HCT116 (cell line): ENCODE measurements around the gene ZNF750. TPM values are rescaled to one million over a fixed set of nuclear protein-coding genes. Genes with fewer than 3 reads are reported as not detected.

Source experiments
- ATAC-seq: fragments of 200-7000 bp; cut with Tn5 transposase; 2 replicates; pipeline ENCODE4 v1.9.1; 2020; ENCODE audit warnings: mild to moderate bottlenecking, moderate library complexity
- BruUV-seq: library from RNA; stranded (reverse); fragments of 400-500 nt; replicated peaks from 2 replicates; lab custom pipeline; 2021; lab: Mats Ljungman, UMichigan
- CTCF ChIA-PET: fragments of 300-600 bp; sonication (Branson Sonifier 250); formaldehyde crosslinking; loops from one replicate; lab custom pipeline; 2021; ENCODE audit warnings: antibody characterized with exemption; lab: Charles Lee
- POLR2A ChIA-PET: fragments of 300-600, 350-600 bp; sonication (Branson Sonifier 250); formaldehyde crosslinking; loops from one replicate; lab custom pipeline; 2021; ENCODE audit warnings: antibody characterized with exemption; lab: Charles Lee
- RAD21 ChIA-PET, 2 experiments: fragments of 300-600 bp; sonication (Branson Sonifier 250); formaldehyde crosslinking; loops; one replicate each; lab custom pipeline; 2023; ENCODE audit warnings: low total read pairs in 2 of 2; ENCODE audit not compliant: uncharacterized antibody in 2 of 2, unreplicated experiment in 2 of 2, low non-redundant PET in 1 of 2; lab: Charles Lee
- DNase-seq: peaks from one replicate; pipeline ENCODE4 v3.0.0-alpha.2; 2010; ENCODE audit warnings: low read depth, low spot score
- H2AFZ ChIP-seq: fragments of 200-600 bp; shearing (Covaris generic), sonication (generic); 2 replicates; pipeline ENCODE4 v1.6.1; 2017; ENCODE audit warnings: low read depth, mixed run types, mixed read lengths, antibody characterized with exemption, low read length; ENCODE audit not compliant: poor library complexity, severe bottlenecking
- H3K27ac ChIP-seq: 2 replicates; pipeline ENCODE4 v1.5.1; 2012; ENCODE audit warnings: low read depth, low read length
- H3K27me3 ChIP-seq: fragments of 200-600 bp; sonication (generic); 2 replicates; pipeline ENCODE4 v1.6.1; 2016; ENCODE audit warnings: mixed run types, low read length, mixed read lengths; ENCODE audit not compliant: insufficient read depth
- H3K36me3 ChIP-seq, 2 experiments: fragments of 200-500 bp in 1 of 2; fragments of 200-600 bp in 1 of 2; sonication (Bioruptor generic) in 1 of 2; sonication (generic) in 1 of 2; 2 replicates each; pipeline versions ENCODE4 v1.5.1 to v1.6.1; 2014 to 2016; ENCODE audit warnings: low read length in 2 of 2, inconsistent platforms in 1 of 2, mixed read lengths in 1 of 2, mixed run types in 1 of 2; ENCODE audit not compliant: insufficient read depth in 2 of 2, control insufficient read depth in 1 of 2
- H3K4me1 ChIP-seq, 2 experiments: fragments of 200-600 bp in 1 of 2; sonication (generic) in 1 of 2; 2 replicates each; pipeline versions ENCODE4 v1.5.1 to v1.6.1; 2012 to 2017; ENCODE audit warnings: low read length in 2 of 2, inconsistent platforms in 1 of 2, mild to moderate bottlenecking in 1 of 2, mixed read lengths in 1 of 2, mixed run types in 1 of 2, moderate library complexity in 1 of 2; ENCODE audit not compliant: insufficient read depth in 2 of 2, control insufficient read depth in 1 of 2
- H3K4me2 ChIP-seq: fragments of 200-600 bp; sonication (generic); 2 replicates; pipeline ENCODE4 v1.6.1; 2017; ENCODE audit warnings: mixed run types, low read length, mixed read lengths
- H3K4me3 ChIP-seq, 2 experiments: fragments of 200-600 bp in 1 of 2; sonication (generic) in 1 of 2; replicated peaks in 1 of 2; 2 replicates each; pipeline ENCODE4 v1.5.1; 2011 to 2016; ENCODE audit warnings: low read length in 2 of 2, control low read depth in 1 of 2, low read depth in 1 of 2, mild to moderate bottlenecking in 1 of 2, mixed read lengths in 1 of 2, mixed run types in 1 of 2
- H3K79me2 ChIP-seq: fragments of 200-600 bp; sonication (generic); 2 replicates; pipeline ENCODE4 v1.6.1; 2017; ENCODE audit warnings: mild to moderate bottlenecking, mixed run types, low read length, moderate library complexity, mixed read lengths; ENCODE audit not compliant: insufficient read depth
- H3K9ac ChIP-seq: fragments of 200-600 bp; sonication (generic); 2 replicates; pipeline ENCODE4 v1.6.1; 2016; ENCODE audit warnings: low read length, mixed read lengths
- H3K9me2 ChIP-seq: fragments of 200-600 bp; sonication (generic), shearing (Covaris generic); 2 replicates; pipeline ENCODE4 v1.6.1; 2017; ENCODE audit warnings: mixed run types, mild to moderate bottlenecking, moderate library complexity; ENCODE audit not compliant: insufficient read depth
- H3K9me3 ChIP-seq, 2 experiments: fragments of 200-500 bp in 1 of 2; fragments of 200-600 bp in 1 of 2; sonication (Bioruptor generic) in 1 of 2; sonication (generic) in 1 of 2; 2 replicates each; pipeline ENCODE4 v1.6.1; 2014 to 2017; ENCODE audit warnings: low read length in 2 of 2, mixed read lengths in 2 of 2, inconsistent platforms in 1 of 2, low read depth in 1 of 2, mild to moderate bottlenecking in 1 of 2, mixed run types in 1 of 2, moderate library complexity in 1 of 2; ENCODE audit not compliant: control insufficient read depth in 1 of 2, insufficient read depth in 1 of 2
- H4K20me1 ChIP-seq: fragments of 200-600 bp; sonication (generic), shearing (Covaris generic); 2 replicates; pipeline ENCODE4 v1.6.1; 2017; ENCODE audit warnings: mixed run types, mild to moderate bottlenecking, moderate library complexity; ENCODE audit not compliant: insufficient read depth
- CBX3 ChIP-seq: IDR thresholded peaks from 2 replicates; pipeline ENCODE4 v1.6.1; 2012; ENCODE audit warnings: low read depth
- CEBPB ChIP-seq: IDR thresholded peaks from 2 replicates; pipeline ENCODE4 v1.6.1; 2012; ENCODE audit warnings: low read depth
- EGR1 ChIP-seq: IDR thresholded peaks from 2 replicates; pipeline ENCODE4 v1.6.1; 2012; ENCODE audit warnings: low read depth
- EZH2phosphoT487 ChIP-seq: fragments of 200-600 bp; IDR thresholded peaks from 2 replicates; pipeline ENCODE4 v1.6.1; 2018; ENCODE audit warnings: antibody characterized with exemption, borderline replicate concordance
- POLR2A ChIP-seq: IDR thresholded peaks from 2 replicates; pipeline ENCODE4 v1.7.0; 2011; ENCODE audit warnings: borderline replicate concordance; ENCODE audit not compliant: insufficient read depth, insufficient read length; ENCODE audit errors: extremely low read depth
- SRF ChIP-seq: IDR thresholded peaks from 2 replicates; pipeline ENCODE4 v1.6.1; 2012; ENCODE audit warnings: low read depth
- ZFX ChIP-seq: fragments of 450-650 bp; IDR thresholded peaks from 2 replicates; pipeline ENCODE4 v1.6.1; 2017
- ZNF274 ChIP-seq: fragments of 200-500 bp; sonication (Bioruptor generic); IDR thresholded peaks from 2 replicates; pipeline ENCODE4 v1.6.1; 2014; ENCODE audit warnings: mild to moderate bottlenecking, low read depth, low read length, inconsistent platforms
- intact Hi-C: fragments of 100-400 bp; cut with micrococcal nuclease; formaldehyde crosslinking; loops from 2 replicates; pipeline ENCODE4 v1.10.0; 2022
- total RNA-seq: library from RNA; stranded (reverse); gene quantifications from one replicate; pipeline ENCODE4 v1.2.1, GENCODE V29; 2021; ENCODE audit not compliant: unreplicated experiment
- TF ChIP-seq, protein P1 (sequence below): IDR thresholded peaks from 2 replicates; pipeline ENCODE4 v1.6.1; 2012
- TF ChIP-seq, protein P2 (sequence below): IDR thresholded peaks from 2 replicates; pipeline ENCODE4 v1.6.1; 2011; ENCODE audit warnings: mild to moderate bottlenecking, low read length, moderate library complexity; ENCODE audit not compliant: insufficient replicate concordance; ENCODE audit errors: extremely low read depth
- TF ChIP-seq, protein P3 (sequence below), 3 experiments: fragments of 200-600 bp in 1 of 3; sonication (generic) in 1 of 3; IDR thresholded peaks in 2 of 3; conservative IDR thresholded peaks in 1 of 3; 2 replicates each; pipeline ENCODE4 v1.5.1; 2012 to 2017; ENCODE audit warnings: low read depth in 2 of 3, low read length in 2 of 3, antibody characterized with exemption in 1 of 3, borderline replicate concordance in 1 of 3, control low read depth in 1 of 3, mild to moderate bottlenecking in 1 of 3, mixed read lengths in 1 of 3, mixed run types in 1 of 3, moderate library complexity in 1 of 3; ENCODE audit not compliant: insufficient read depth in 1 of 3

The ZNF750 gene
- total RNA-seq, 1 experiment from 2014 or later = not detected

DNA sequence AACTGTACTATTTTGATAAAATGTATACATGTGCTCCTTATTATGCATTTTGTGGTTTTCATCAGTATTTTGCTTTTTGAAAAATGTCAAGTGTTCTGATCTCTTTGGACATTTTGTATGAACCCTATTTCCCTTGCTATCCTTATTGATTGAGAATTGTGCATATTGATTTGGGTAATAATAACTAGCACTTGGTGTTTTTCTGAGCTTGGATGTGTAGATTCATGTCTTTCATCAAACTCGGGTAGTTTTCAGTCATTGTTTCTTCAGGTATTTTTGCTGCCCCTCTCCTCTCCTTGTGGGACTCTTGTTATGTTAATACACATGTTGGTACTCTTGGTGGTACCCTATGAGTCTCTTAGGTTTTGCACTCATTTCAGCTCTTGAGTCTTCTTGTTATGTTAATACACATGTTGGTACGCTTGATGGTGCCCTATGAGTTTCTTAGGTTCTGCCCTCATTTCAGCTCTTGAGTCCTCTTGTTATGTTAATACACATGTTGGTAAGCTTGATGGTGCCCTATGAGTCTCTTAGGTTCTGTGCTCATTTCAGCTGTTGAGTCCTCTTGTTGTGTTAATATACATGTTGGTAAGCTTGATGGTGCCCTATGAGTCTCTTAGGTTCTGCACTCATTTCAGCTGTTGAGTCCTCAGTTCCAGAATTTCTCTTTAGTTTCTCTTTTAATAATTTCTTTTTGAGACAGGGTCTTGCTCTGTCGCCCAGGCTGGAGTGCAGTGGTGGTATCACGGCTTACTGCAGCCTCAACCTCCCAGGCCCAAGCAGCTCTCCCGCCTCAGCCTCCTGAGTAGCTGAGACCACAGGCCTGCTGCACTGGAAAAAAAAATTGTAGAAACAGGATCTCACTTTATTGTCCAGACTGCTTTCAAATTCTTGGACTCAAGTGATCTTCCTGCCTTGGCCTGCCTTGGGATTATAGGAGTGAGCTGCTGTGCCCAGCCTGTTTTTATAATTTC, 19.3 kb downstream of the ZNF750 start:
- intact Hi-C loops = no loop called here
- ATAC-seq (no peak), DNase-seq (no peak)
- no peak overlapping the region for H3K27ac ChIP-seq
- no peak overlapping the region for H3K9ac ChIP-seq
- no peaks in the 10 kb centered on the region for H3K4me1 ChIP-seq
- ChIA-PET POLR2A (no interaction called here), RAD21 (no interaction called here), CTCF (no interaction called here)
- BruUV-seq = no TSS peak
- peaks cover 16 to 22% of the 10 kb centered on the region in 2 experiments; a peak in 3 of 4 replicates for H3K9me3 ChIP-seq
- no peak overlapping the region for H2AFZ ChIP-seq
- no peak overlapping the region for H3K4me2 ChIP-seq
- no peaks in the 10 kb centered on the region for H3K27me3 ChIP-seq
- TF ChIP-seq POLR2A (no peak), CBX3 (peak; percentile 75; the same call in 1 of the 2 replicates), ZNF274 (no peak), EZH2phosphoT487 (no peak), SRF (no peak), CEBPB (no peak), EGR1 (no peak; the same call in 1 of the 2 replicates)
- TF ChIP-seq, protein P1, sequence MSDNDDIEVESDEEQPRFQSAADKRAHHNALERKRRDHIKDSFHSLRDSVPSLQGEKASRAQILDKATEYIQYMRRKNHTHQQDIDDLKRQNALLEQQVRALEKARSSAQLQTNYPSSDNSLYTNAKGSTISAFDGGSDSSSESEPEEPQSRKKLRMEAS = no peak
- H3K36me3 ChIP-seq = peaks cover 4 to 47% of the 10 kb centered on the region in 2 experiments; a peak in 3 of 4 replicates
- H3K9me2 ChIP-seq = no peaks in the 10 kb centered on the region
- no peak overlapping the region for H3K4me3 ChIP-seq
- peaks cover 3% of the 10 kb centered on the region; the same call in 1 of the 2 replicates for H4K20me1 ChIP-seq
- peaks cover 24% of the 10 kb centered on the region; the same call in 1 of the 2 replicates for H3K79me2 ChIP-seq

DNA sequence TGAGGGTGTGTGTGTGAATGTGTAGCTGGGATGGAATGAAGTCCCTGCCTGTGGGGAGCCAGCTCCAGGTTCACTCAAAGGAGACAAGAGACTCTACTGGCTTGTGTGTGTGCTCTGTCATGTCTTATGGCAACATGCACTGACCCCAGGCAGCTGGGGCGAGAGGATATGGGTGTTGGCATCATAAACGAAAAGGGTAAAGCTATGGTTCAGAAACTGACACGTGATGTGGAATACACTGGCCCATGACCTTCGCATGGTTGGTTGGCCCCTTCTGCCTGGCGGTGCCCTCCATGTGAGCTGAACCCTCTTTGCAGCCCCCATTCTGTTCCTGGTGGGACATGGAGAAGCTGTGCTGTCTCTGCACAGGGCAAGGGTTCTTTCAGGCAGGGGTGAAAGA, 21.9 kb downstream of the ZNF750 start:
- Histone ChIP-seq H3K36me3 (peaks cover 4 to 48% of the 10 kb centered on the region in 2 experiments), H2AFZ (no peak overlapping the region), H3K27me3 (no peaks in the 10 kb centered on the region), H3K27ac (no peak overlapping the region), H3K4me1 (no peaks in the 10 kb centered on the region), H3K4me3 (no peak overlapping the region), H3K79me2 (peaks cover 15% of the 10 kb centered on the region; the same call in 1 of the 2 replicates), H3K4me2 (no peak overlapping the region), H3K9ac (no peak overlapping the region), H3K9me2 (no peaks in the 10 kb centered on the region), H4K20me1 (no peaks in the 10 kb centered on the region), H3K9me3 (peaks cover 16 to 22% of the 10 kb centered on the region in 2 experiments; a peak in 3 of 4 replicates)
- no peak for DNase-seq
- BruUV-seq = no TSS peak
- TF ChIP-seq ZFX (no peak), POLR2A (no peak)
- TF ChIP-seq, protein P2, sequence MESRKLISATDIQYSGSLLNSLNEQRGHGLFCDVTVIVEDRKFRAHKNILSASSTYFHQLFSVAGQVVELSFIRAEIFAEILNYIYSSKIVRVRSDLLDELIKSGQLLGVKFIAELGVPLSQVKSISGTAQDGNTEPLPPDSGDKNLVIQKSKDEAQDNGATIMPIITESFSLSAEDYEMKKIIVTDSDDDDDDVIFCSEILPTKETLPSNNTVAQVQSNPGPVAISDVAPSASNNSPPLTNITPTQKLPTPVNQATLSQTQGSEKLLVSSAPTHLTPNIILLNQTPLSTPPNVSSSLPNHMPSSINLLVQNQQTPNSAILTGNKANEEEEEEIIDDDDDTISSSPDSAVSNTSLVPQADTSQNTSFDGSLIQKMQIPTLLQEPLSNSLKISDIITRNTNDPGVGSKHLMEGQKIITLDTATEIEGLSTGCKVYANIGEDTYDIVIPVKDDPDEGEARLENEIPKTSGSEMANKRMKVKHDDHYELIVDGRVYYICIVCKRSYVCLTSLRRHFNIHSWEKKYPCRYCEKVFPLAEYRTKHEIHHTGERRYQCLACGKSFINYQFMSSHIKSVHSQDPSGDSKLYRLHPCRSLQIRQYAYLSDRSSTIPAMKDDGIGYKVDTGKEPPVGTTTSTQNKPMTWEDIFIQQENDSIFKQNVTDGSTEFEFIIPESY = no peak
- TF ChIP-seq, protein P3, sequence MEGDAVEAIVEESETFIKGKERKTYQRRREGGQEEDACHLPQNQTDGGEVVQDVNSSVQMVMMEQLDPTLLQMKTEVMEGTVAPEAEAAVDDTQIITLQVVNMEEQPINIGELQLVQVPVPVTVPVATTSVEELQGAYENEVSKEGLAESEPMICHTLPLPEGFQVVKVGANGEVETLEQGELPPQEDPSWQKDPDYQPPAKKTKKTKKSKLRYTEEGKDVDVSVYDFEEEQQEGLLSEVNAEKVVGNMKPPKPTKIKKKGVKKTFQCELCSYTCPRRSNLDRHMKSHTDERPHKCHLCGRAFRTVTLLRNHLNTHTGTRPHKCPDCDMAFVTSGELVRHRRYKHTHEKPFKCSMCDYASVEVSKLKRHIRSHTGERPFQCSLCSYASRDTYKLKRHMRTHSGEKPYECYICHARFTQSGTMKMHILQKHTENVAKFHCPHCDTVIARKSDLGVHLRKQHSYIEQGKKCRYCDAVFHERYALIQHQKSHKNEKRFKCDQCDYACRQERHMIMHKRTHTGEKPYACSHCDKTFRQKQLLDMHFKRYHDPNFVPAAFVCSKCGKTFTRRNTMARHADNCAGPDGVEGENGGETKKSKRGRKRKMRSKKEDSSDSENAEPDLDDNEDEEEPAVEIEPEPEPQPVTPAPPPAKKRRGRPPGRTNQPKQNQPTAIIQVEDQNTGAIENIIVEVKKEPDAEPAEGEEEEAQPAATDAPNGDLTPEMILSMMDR (IDR thresholded peaks at IDR 0.05 in 2 of 3, conservative IDR thresholded peaks at IDR 0.05 in 1 of 3; ENCODE audit: borderline replicate concordance in 1 of 3, insufficient read depth in 1 of 3, low read depth in 2 of 3, low read length in 2 of 3) = no peak
- no peak for ATAC-seq
- CTCF ChIA-PET = no interaction called here
- RAD21 ChIA-PET = no interaction called here
- POLR2A ChIA-PET = no interaction called here
- intact Hi-C loops = no loop called here
